Keratinocyte (primary cell): ENCODE measurements around the gene HOXC6. TPM values are rescaled to one million over a fixed set of nuclear protein-coding genes. Genes with fewer than 3 reads are reported as not detected.
A peak's percentile ranks its signal among the peaks of the same experiment; 100 is the strongest.

Experiments used
- DNase-seq: peaks from one replicate; pipeline ENCODE4 v3.0.0-alpha.2; 2011; ENCODE audit warnings: low read depth, missing footprints, low spot score
- FAIRE-seq: peaks from 2 replicates; lab custom pipeline; 2011; peaks lifted over from hg19 to GRCh38; lab: Jason Lieb, UNC
- H2AFZ ChIP-seq: 2 replicates; pipeline ENCODE4 v1.6.0; 2012; ENCODE audit warnings: low read length, control low read depth, inconsistent platforms; ENCODE audit not compliant: control insufficient read depth
- H3K27ac ChIP-seq: 2 replicates; pipeline ENCODE4 v1.5.1; 2011; ENCODE audit warnings: low read length; ENCODE audit not compliant: control insufficient read depth, insufficient read depth
- H3K27me3 ChIP-seq: 3 replicates; pipeline ENCODE4 v1.6.0; 2011; ENCODE audit warnings: low read length; ENCODE audit not compliant: control insufficient read depth, insufficient read depth; ENCODE audit errors: extremely low read depth
- H3K36me3 ChIP-seq, 2 experiments: 2 replicates in 1 of 2; 3 replicates in 1 of 2; pipeline ENCODE4 v1.5.1; 2011; ENCODE audit warnings: low read length in 2 of 2, mild to moderate bottlenecking in 1 of 2; ENCODE audit not compliant: control insufficient read depth in 2 of 2, insufficient read depth in 2 of 2; ENCODE audit errors: extremely low read depth in 1 of 2
- H3K4me1 ChIP-seq: 3 replicates; pipeline ENCODE4 v1.5.1; 2011; ENCODE audit warnings: low read length; ENCODE audit not compliant: control insufficient read depth, insufficient read depth; ENCODE audit errors: extremely low read depth
- H3K4me2 ChIP-seq: 3 replicates; pipeline ENCODE4 v1.6.0; 2011; ENCODE audit warnings: low read depth, low read length; ENCODE audit not compliant: control insufficient read depth, insufficient read depth; ENCODE audit errors: extremely low read depth
- H3K4me3 ChIP-seq, 3 experiments: fragments of 200-600 bp in 1 of 3; sonication (generic) in 1 of 3; 2 replicates in 2 of 3; 3 replicates in 1 of 3; pipeline ENCODE4 v1.5.1; 2011 to 2016; ENCODE audit warnings: low read length in 3 of 3, mild to moderate bottlenecking in 3 of 3, control low read depth in 2 of 3, inconsistent platforms in 1 of 3, low read depth in 1 of 3, mixed read lengths in 1 of 3, mixed run types in 1 of 3, moderate library complexity in 1 of 3; ENCODE audit not compliant: control insufficient read depth in 2 of 3, insufficient read depth in 2 of 3; ENCODE audit errors: extremely low read depth in 1 of 3
- H3K79me2 ChIP-seq: 2 replicates; pipeline ENCODE4 v1.6.0; 2012; ENCODE audit warnings: low read length; ENCODE audit not compliant: control insufficient read depth, insufficient read depth
- H3K9ac ChIP-seq: 3 replicates; pipeline ENCODE4 v1.6.0; 2011; ENCODE audit warnings: low read length; ENCODE audit not compliant: control insufficient read depth, insufficient read depth; ENCODE audit errors: extremely low read depth
- H3K9me1 ChIP-seq: 3 replicates; pipeline ENCODE4 v1.6.0; 2011; ENCODE audit warnings: low read length; ENCODE audit not compliant: control insufficient read depth, insufficient read depth; ENCODE audit errors: extremely low read depth
- H3K9me3 ChIP-seq: 2 replicates; pipeline ENCODE4 v1.5.1; 2012; ENCODE audit warnings: low read depth, low read length; ENCODE audit not compliant: control insufficient read depth
- H4K20me1 ChIP-seq: 3 replicates; pipeline ENCODE4 v1.6.0; 2011; ENCODE audit warnings: low read length; ENCODE audit not compliant: control insufficient read depth, insufficient read depth; ENCODE audit errors: extremely low read depth
- EZH2 ChIP-seq: IDR thresholded peaks from one replicate; pipeline ENCODE4 v1.6.1; 2012; ENCODE audit warnings: inconsistent platforms, mild to moderate bottlenecking, low read length, moderate library complexity
- dilution Hi-C: fragments of 300-500 bp; cut with MboI; formaldehyde crosslinking; loops from one replicate; pipeline ENCODE4 v1.7.0; 2020; ENCODE audit warnings: low sequenced_read_pairs; ENCODE audit not compliant: extremely low pct_ligation_motif_present
- polyA plus RNA-seq, 5 experiments: library from polyadenylated mRNA; depleted of rRNA in 3 of 5; stranded (reverse) in 3 of 5; stranded (forward) in 1 of 5; unstranded in 1 of 5; fragments of >200 nt; gene quantifications; 1 replicate in 1 of 5; 2 replicates in 3 of 5; 3 replicates in 1 of 5; pipeline versions ENCODE4 v1.2.1 to v1.2.3, GENCODE V29; 2011 to 2012; ENCODE audit warnings: missing spikeins in 2 of 5, low read depth in 1 of 5, low replicate concordance in 1 of 5
- TF ChIP-seq, protein P1 (sequence below), 3 experiments: IDR thresholded peaks in 1 of 3; conservative IDR thresholded peaks in 1 of 3; optimal IDR thresholded peaks in 1 of 3; 2 replicates in 2 of 3; 3 replicates in 1 of 3; pipeline versions ENCODE3 to v1.5.1; 2011; ENCODE audit warnings: low read length in 3 of 3, mild to moderate bottlenecking in 3 of 3, moderate library complexity in 2 of 3, control low read depth in 1 of 3, inconsistent platforms in 1 of 3; ENCODE audit not compliant: insufficient read depth in 2 of 3; ENCODE audit errors: extremely low read depth in 1 of 3

The HOXC6 gene
- polyA plus RNA-seq, 1 donor (not counting 4 experiments of a cell fraction or from before 2014, with no cell fraction given), result 4.7 TPM

DNA sequence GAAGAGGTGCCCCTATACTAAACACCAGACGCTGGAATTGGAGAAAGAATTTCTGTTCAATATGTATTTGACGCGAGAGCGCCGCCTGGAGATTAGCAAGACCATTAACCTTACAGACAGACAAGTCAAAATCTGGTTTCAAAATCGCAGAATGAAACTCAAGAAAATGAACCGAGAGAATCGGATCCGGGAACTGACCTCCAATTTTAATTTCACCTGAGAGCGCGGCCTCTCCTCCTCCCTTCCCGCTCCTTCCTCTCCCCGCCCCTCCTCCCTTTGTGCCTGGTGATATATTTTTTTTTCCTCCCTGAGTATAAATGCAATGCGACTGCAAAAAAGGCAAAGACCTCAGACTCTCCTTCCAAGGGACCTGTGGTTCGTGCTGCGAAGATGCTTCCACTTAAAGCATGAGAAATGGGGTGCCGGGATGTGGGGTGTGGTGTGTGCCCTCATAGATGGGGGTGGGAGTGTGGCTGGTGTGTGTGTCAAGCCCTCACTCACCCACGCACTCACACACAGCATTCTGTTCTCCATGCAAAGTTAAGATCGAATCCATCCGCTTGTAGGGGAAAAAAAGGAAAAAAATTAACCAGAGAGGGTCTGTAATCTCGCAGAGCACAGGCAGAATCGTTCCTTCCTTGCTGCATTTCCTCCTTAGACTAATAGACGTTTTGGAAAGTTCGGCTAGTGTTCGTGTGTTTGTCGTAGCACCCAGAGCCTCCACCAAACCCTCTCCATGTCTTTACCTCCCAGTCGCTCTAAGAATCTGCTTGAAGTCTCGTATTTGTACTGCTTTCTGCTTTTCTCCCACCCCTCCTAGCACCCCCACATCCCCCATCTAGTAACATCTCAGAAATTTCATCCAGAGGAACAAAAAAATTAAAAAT is 38.8 kb upstream of the HOXC6 start:
- peak overlapping the region in 2 of 3 experiments; percentile 26 to 39 for H3K4me3 ChIP-seq
- H3K9ac ChIP-seq, result peak overlapping the region; percentile 32
- dilution Hi-C loops, result no loop called here
- peaks cover 93% of the 10 kb centered on the region for H3K79me2 ChIP-seq
- DNase-seq (no peak), FAIRE-seq (peak; percentile 79)
- H3K9me1 ChIP-seq, result no peaks in the 10 kb centered on the region
- H3K27ac ChIP-seq, result no peak overlapping the region
- no peaks in the 10 kb centered on the region for H3K27me3 ChIP-seq
- peak overlapping the region; percentile 68 for H3K4me2 ChIP-seq
- no peaks in the 10 kb centered on the region for H3K9me3 ChIP-seq
- no peak for TF ChIP-seq EZH2
- TF ChIP-seq, protein P1, sequence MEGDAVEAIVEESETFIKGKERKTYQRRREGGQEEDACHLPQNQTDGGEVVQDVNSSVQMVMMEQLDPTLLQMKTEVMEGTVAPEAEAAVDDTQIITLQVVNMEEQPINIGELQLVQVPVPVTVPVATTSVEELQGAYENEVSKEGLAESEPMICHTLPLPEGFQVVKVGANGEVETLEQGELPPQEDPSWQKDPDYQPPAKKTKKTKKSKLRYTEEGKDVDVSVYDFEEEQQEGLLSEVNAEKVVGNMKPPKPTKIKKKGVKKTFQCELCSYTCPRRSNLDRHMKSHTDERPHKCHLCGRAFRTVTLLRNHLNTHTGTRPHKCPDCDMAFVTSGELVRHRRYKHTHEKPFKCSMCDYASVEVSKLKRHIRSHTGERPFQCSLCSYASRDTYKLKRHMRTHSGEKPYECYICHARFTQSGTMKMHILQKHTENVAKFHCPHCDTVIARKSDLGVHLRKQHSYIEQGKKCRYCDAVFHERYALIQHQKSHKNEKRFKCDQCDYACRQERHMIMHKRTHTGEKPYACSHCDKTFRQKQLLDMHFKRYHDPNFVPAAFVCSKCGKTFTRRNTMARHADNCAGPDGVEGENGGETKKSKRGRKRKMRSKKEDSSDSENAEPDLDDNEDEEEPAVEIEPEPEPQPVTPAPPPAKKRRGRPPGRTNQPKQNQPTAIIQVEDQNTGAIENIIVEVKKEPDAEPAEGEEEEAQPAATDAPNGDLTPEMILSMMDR (optimal IDR thresholded peaks at IDR 0.05 in 1 of 3, IDR thresholded peaks at IDR 0.05 in 1 of 3, conservative IDR thresholded peaks at IDR 0.05 in 1 of 3; ENCODE audit: extremely low read depth in 1 of 3, insufficient read depth in 2 of 3, low read length in 3 of 3), result peak; percentile 52 to 62 (median 57)
- H3K4me1 ChIP-seq, result peaks cover 35% of the 10 kb centered on the region
- H3K36me3 ChIP-seq, result peaks cover 0 to 2% of the 10 kb centered on the region in 2 experiments
- no peaks in the 10 kb centered on the region for H4K20me1 ChIP-seq
- no peak overlapping the region for H2AFZ ChIP-seq

DNA sequence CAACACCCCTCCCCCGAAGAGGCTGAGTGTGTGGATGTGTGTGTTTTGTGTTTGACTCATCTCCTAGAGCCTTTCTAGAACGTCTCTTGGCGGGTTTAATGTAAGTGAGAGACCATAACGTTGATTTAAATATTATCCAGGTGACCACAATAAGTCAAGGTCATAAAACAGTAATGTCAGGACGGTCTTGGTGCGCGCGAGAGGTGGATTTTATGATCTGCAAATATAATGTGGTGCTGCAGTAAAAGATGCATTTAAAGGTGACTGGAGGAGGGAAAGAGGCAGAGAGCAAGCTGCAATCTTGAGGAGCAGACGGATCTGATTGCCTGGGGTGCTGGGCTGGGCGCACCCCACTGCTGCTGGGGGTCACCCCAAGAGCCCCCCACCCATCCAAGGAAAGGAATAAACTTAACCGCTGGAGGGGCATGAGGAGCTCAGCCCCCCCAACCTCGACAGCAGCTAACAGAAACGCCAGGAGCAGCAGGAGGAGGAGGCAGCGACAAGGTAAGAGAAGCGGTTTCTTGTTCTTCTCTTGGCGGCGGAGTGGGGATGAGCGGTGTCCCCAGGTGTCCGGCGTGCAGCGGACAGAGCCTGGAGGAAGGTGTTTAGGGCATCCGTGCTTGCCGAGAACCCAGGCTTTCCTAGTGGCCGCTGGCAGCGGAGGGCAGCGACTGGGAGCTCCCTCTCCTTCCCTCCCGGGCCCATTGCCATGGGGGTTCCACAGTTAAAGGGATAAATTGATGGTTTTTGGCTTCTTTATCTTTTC is 37.7 kb upstream of the HOXC6 start:
- H3K27me3 ChIP-seq, result no peaks in the 10 kb centered on the region
- H3K9me3 ChIP-seq, result no peaks in the 10 kb centered on the region
- no peak overlapping the region for H3K4me3 ChIP-seq
- no peaks in the 10 kb centered on the region for H3K9me1 ChIP-seq
- H3K9ac ChIP-seq, result no peak overlapping the region
- H3K27ac ChIP-seq, result no peak overlapping the region
- H3K4me2 ChIP-seq, result peak overlapping the region; percentile 12
- DNase-seq (no peak), FAIRE-seq (no peak)
- H4K20me1 ChIP-seq, result no peaks in the 10 kb centered on the region
- dilution Hi-C loops, result no loop called here
- H3K36me3 ChIP-seq, result peaks cover 0 to 2% of the 10 kb centered on the region in 2 experiments
- TF ChIP-seq, protein P1 (optimal IDR thresholded peaks at IDR 0.05 in 1 of 3, IDR thresholded peaks at IDR 0.05 in 1 of 3, conservative IDR thresholded peaks at IDR 0.05 in 1 of 3; ENCODE audit: extremely low read depth in 1 of 3, insufficient read depth in 2 of 3, low read length in 3 of 3), result no peak
- no peak for TF ChIP-seq EZH2
- no peak overlapping the region for H2AFZ ChIP-seq
- peaks cover 35% of the 10 kb centered on the region for H3K4me1 ChIP-seq
- peaks cover 97% of the 10 kb centered on the region for H3K79me2 ChIP-seq
